GM19328 (cell line): ENCODE data around the gene NPTX2.
"Not testable (repeated sequence)": the region's sequence is repeated elsewhere in the genome, so short reads cannot be mapped to it uniquely, and the experiment has no call there.

ENCODE experiments used
- ATAC-seq: cut with Tn5 transposase; IDR thresholded peaks from one replicate; pipeline ENCODE4 v1.9.1; 2021; ENCODE audit warnings: mild to moderate bottlenecking, moderate library complexity; ENCODE audit not compliant: unreplicated experiment

NPTX2 gene, protein sequence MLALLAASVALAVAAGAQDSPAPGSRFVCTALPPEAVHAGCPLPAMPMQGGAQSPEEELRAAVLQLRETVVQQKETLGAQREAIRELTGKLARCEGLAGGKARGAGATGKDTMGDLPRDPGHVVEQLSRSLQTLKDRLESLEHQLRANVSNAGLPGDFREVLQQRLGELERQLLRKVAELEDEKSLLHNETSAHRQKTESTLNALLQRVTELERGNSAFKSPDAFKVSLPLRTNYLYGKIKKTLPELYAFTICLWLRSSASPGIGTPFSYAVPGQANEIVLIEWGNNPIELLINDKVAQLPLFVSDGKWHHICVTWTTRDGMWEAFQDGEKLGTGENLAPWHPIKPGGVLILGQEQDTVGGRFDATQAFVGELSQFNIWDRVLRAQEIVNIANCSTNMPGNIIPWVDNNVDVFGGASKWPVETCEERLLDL

DNA sequence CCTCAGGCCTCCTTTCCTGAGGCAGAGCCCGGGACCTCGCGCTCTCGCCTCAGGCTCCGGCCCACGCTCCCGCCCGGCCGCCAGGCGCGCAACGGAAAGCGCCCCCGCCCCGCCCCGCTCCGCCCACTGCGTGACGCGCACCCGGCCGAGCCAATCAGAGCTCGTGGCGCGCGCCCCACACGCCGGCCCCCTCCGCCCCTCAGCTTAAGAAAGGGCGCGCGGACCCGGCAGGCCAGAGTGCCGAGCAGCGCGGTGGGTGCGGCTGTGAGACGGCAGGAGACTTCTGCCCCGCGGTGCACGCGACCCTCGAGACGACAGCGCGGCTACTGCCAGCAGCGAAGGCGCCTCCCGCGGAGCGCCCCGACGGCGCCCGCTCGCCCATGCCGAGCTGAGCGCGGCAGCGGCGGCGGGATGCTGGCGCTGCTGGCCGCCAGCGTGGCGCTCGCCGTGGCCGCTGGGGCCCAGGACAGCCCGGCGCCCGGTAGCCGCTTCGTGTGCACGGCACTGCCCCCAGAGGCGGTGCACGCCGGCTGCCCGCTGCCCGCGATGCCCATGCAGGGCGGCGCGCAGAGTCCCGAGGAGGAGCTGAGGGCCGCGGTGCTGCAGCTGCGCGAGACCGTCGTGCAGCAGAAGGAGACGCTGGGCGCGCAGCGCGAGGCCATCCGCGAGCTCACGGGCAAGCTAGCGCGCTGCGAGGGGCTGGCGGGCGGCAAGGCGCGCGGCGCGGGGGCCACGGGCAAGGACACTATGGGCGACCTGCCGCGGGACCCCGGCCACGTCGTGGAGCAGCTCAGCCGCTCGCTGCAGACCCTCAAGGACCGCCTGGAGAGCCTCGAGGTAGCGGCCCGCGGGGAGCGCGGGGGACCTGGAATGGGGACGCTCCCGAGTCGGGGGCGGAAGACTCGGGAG, at the start of gene NPTX2:
Gene NPTX2, plus strand, starts transcription at position 235 of the 909 bp plus-strand sequence. Its CDS starts 177 bp downstream, at position 412.
- no peak for ATAC-seq

DNA sequence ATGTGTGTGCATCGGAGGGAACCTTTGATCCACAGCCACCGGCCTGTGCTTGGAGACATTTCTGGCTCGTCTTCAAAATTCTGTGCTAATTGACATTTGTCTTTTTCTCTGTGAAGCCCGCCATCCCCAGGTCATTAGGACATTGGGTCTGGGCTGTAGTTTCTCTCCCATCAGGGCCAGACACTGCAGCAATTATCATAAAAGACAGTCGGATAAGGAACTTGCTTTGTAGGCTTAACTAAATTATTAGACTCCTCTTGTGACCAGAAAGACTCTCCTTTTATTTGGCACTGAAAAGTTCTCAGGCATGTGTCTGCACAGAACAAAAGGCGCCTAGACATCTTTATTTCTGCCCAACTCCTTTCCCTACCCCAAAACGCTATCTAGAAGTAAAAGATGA, 49.1 kb upstream of the NPTX2 start:
- ATAC-seq = no peak

DNA sequence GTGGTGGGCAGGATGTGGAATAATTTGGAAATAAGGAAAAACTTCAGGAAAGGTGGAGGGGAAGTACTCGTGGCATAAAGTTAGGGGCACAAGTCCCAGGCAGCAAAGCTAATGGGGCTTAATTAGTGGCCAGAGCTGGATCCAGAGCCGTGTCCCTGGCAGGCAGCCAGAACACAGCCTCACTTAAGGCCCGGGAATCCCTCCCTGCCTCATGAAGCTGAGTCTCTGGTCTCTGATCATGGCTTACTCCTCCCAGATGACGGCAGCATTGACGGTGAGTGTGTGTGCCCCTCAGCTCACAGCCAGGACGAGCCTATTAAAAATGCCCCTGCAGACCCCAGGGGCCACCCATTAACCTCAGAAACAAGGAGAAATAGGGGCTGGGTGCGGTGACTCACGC, 48.2 kb upstream of the NPTX2 start:
- no peak for ATAC-seq

DNA sequence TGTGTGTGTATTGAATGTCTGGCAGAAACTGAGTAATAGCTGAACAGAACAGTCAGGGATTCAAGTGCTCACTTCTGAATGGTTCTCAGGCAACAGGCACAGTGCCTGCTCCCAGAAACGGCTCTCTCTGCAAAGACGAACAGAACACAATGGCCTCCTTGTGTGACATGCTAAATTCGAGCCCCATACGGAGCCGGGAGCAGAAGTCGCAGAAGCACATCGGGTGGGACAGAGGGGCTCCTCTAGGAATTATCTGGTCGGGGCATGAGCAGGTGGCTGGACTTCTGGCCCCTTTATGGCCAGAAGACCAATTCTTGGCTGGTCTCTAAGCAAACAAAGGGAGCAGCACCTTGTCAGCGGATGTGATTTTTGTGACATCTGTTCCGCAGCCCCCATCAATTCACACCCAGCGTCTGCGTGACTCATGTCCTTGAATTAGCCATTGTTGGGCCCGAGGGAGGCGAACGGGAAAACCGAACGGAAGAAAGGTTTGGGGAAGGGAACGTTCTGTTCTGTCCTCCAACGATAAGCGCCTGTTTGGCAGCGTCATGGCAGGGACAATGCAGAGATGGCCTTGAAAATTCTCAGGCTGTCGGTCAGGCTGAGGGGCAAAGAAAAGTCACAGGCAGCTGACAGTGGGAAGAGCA, 47.3 kb upstream of the NPTX2 start:
- ATAC-seq = no peak

DNA sequence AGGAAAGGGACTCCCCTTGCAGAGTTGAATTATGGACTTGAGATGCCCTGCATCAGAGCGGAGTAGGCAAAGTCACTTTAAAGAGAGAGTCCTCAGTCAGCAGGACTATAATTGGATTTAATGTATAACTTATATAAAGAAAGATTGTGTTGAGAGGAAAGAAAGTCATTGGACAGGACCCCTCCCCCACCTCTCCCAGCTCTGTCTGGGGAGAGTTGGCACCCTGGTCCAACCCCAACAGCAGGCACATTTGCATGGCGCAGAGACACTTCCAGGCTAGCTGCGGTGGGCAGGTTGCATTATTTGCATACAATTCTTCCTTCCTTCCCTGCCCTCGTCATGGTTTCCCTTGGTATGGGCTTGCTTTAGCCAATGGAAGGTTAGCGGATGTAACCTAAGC, 46.1 kb upstream of the NPTX2 start:
- ATAC-seq = no peak

DNA sequence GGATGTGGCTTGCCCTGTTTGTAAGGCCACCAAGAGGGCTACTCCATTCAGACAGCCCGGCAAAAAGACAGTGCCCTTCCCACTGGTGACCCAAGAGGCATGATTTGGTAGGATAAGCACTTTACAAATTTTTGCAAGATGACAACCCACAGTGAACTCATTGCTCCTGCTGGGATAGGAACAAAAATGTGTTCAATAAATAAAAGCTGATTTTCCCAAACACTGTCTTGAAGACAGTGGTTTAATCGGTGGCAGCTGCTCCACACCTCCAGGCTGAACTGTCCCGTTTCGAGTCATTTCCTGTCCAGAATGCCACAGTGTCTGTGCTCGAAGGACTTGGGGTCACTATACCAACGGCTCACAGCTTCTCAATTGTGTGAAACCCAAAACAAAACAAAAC, 45.1 kb upstream of the NPTX2 start:
- ATAC-seq = no peak

DNA sequence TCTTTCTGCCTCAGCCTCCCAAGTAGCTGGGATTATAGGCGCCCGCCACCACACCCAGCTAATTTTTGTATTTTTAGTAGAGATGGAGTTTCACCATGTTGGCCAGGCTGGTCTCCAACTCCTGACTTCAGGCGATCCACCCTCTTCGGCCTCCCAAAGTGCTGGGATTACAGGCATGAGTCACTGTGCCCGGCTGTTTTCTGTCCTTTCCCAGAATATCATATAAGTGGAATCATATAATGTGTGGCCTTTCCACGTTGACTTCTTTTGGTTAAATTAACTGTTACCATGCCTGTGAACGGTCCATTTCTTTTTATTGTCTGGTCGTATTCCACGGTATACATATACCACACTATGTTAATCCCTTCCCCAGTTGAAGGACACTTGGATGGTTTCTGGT, 44.4 kb upstream of the NPTX2 start:
- ATAC-seq = not testable (repeated sequence)

DNA sequence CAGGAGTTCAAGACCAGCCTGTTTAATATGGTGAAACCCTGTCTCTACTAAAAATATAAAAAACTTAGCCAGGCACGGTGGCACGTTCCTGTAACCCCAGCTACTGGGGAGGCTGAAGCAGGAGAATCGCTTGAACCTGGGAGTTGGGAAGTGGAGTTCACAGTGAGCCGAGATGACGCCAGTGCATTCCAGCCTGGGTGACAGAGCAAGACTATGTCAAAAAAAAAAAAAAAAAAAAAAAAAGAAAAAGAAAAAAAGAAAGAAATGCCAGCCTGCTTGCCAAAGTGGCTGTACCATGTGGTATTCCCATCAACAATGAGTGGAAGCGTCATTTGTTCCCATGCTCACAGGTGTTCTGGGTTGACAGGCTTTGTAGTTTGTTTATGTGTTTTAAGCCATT, 43.3 kb upstream of the NPTX2 start:
- no peak for ATAC-seq

DNA sequence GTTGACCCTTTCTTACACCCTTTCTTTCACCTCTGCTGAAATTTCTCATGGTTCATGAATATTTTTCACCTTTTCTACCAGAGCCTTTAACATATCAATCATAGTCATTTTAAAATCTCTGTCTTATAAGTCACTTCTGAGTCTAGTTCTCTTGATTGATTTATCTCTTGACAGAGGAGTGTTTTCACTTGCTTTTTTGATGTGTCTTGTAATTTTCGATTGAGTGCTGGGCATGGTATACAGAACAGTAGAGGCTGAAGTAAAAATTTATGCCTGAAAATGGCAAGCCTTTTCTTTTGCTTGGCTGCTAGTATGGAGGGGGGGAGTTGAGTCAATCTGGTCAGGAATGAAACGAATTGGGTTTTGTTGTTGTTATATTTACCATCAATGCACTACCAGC, 41.2 kb upstream of the NPTX2 start:
- ATAC-seq = no peak

DNA sequence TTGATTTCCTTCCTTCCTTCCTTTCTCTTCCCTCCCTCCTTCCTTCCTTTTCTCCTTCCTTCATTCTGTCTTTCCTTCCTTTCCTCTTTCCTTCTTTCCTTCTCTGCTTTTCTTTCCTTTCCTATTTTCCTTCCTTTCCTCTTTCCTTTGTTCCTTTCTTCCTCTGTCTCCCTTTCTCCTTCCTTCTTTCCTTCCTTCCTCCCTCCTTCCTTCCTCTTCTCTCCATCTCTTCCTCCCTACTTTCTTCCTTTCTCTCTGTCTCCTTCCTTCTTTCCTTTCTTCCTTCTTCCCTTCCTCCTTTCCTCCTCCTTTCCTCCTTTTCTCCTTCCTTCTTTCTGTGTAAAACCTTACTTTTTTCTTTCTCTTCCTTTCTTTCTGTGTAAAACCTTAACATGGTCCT, 32.3 kb upstream of the NPTX2 start:
- ATAC-seq = no peak

DNA sequence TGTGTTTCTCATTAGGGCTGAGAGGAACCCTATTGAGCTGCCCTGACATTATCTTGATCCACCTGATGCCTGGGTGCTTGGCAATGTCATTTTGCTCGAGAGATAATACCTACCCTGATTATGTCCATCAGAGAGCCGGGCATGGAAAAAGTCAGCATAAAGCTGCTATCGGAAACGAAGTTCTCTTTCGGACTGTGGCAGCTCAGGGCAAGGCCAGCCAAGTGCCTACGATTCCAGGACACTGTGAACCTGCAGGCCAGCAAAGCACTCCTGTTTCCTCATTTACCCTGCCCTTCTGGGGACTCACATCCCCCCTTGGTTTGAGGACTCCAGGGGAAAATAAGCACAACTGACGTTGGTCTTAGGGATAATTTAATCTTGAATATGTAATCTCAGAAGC, 25.2 kb upstream of the NPTX2 start:
- no peak for ATAC-seq

DNA sequence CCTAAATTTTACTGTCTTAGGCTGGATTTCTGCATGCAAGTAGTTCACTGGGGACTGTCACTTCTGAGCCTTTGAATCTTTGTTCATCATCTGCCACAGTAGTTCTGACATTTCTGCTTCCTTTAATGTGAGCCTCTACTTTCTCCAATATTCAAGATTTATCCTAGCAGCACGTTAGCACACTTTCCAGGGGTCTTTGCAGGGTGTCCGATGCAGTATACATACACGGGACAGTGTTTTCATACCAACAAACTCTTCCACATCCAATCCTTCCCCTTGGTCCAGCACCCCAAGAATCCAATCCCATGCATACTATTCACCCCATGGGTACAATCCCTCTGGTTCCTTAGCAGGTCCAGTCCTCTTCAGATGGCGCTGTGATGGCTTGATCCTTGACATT, 22.7 kb upstream of the NPTX2 start:
- no peak for ATAC-seq

DNA sequence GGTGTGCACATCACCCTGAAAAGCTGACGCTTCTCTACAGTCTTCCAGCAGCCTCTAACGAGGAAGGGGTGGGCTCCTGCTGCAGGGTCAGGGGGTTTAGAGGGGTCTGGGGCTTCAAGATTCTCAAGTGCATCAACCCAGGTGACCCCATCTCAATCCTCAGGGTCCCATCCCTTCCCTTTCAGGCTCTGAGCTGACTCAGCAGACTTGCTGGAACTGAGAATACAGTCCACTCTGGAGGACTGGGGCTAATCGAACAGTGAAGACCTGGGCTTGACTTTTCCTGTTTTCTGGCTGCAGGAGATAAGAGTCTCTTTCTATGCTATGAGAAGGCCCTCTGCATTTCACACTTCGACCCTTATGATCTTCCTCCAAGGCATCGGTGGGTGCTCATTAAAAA, 22.3 kb upstream of the NPTX2 start:
- ATAC-seq = no peak

DNA sequence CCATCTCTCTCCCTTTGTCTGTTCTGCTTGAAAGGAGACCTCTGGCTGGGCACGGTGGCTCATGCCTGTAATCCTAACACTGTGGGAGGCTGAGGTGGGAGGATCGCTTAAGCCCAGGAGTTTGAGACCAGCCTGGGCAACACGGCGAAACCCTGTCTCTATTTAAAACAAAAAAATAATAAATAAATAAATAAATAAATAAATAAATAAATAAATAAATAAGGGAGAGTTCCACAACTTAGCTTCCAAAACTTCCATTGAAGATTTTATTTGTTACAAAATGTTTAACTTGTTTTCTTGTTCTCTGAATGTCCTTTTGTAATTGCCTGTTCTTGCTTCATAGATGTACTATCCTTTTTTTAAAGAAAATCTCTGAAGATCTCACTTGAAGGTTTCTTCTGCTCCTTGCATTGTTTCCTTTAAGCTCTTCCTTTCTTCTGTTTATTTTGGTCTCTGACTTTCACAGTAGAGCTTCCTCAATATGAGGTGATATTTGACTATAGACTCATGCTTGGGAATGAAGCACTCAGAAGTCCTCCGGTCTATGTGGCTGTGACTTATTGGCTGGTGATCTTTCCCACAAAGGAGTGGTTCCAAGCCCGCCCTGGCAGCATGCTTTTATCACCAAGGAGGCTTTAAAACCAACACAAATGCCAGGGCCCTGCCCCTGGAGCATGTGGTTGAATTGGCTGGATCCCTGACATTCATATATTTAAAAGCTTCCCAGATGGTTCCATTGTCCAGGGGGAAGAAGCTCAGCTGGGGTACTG, 18.1 kb upstream of the NPTX2 start:
- ATAC-seq = no peak

DNA sequence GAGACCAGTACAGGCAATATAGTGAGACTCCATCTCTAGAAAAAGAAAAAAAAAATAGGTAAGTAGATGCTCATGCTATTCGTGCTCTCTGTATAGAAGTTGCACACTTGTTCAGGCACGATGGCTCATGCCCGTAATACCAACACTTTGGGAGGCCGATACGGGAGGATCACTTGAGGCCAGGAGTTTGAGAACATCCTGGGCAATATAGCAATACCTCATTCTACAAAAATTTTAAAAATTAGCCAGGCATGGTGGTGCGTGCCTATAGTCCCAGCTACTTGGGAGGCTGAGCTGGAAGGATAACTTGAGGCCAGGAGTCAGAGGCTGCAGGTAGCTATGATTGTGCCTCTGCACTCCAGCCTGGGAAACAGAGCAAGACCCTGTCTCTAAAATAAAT, 17.2 kb upstream of the NPTX2 start:
- ATAC-seq = no peak

DNA sequence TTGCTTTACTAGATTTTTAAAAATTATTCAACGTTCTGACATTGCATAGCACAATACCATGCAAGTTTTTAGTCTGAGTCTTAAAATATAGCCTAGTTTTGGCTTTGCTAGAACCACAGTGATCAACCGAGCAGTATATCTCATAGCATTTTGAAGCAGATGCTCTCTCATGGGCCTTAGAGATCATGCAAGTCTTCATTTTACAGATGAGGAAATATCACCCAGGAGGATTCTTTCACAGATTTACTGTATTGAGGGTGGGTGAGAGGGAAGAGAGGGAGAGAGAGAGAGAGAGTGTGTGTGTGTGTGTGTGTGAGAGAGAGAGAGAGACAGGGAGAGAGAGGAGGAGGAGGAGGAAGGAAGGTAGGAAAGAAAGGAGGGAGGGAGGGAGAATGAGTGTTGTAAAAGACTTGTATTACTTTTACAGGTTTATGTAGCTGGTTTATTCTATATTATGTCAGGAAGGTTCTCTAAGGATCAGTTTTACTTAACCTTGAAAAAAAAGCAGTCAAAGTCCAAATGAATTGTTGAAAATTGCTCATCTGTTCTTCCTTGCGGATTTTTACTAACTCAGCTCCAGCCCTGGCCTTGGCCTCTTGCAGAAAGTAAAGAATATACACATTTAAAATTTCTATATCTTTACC, 14.2 kb upstream of the NPTX2 start:
- ATAC-seq = no peak

DNA sequence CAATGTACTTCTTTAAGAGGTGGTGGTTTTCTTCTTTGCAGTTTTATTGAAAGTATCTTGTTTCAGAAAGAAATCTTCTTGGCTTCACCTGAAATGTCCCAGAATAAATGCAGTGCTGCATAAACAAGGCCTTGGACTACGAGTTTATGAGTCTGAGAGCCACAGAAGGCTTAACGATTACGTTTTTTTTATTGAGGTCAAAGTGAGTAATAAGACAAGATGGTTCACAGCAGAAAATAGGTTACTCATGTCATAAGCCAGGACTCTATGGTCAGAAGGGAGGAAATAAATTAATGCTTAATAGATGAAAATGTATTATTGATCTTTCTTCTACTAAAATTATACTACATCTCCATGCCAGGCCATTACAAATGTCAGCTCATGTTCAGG, 13.7 kb upstream of the NPTX2 start:
- no peak for ATAC-seq

DNA sequence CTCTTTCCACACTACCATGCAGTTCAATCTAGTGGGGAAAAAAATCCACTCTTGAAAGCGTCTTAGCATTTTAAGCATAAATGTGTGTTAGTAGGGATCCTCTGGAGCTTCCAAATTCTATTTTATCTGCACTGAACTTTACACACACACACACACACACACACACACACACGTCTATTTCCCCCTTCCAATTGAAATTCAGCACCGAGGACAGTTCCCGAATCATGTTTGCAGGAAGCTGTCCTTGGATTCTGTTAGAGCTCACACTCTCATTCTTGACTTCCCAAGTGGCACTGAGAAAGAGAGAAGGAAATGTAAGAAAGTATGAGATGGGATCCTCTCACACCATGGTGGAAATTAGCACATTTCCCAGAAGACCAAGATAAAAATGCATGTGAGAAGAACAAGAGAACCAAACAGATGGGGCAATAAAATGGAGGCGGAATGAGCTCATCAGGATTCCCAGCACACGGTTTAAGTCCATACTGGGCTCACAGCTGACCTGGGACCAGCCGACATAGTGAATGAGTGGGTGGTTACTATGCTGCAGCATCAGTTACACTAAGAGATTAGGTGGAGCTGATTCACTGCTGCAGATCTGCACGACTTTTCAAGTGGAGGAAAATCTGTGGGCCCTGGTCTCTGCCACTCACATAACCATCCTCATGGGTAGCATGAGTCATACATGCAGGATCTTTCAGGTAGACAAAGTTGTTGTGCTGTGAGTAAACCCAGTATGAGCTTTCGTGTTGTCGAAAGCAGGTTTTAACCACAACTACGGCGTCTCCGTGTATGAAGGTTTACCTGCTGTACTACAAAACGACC, 3.3 kb upstream of the NPTX2 start:
- no peak for ATAC-seq

DNA sequence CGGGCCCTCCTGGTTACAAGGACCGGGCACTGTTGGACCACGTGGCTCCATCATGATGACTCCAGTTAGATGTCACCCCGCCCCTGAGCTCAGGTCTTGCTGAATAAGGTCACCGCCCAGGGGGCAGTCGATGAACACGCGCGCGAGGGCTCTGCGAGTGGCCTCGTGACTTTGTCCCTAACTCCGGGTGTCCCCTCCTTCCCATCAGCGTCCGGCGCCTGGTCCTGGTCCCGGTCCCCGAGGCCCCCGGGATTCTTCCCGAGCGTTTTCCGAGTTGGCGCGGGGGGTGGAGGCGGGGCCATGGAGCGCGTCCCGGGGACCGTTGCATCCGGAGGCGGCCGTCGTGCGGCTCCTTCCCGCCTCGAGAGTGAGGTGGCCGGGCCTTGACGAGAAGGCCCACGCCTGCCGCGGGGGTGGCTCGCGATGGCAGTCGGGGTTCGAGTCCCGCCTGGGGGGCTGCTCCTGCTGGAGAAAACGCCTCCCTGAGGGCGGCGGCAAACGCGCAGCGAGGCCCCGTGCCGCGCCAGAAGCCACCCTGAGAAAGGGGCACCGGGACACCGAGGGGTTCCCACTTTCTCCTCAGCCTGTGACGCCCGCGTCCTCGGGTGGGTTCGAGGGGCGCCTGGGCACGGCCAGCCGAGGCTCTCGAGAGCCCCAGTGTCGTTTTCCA, 569 bp upstream of the NPTX2 start:
- no peak for ATAC-seq
